GM12872 (cell line): ENCODE measurements around the gene TEAD2.

ENCODE experiments used
- CTCF ChIP-seq: IDR thresholded peaks from 3 replicates; pipeline ENCODE4 v1.5.1; 2011; ENCODE audit warnings: low read depth, mild to moderate bottlenecking, low read length, moderate library complexity; ENCODE audit not compliant: insufficient read depth

TEAD2 gene

DNA sequence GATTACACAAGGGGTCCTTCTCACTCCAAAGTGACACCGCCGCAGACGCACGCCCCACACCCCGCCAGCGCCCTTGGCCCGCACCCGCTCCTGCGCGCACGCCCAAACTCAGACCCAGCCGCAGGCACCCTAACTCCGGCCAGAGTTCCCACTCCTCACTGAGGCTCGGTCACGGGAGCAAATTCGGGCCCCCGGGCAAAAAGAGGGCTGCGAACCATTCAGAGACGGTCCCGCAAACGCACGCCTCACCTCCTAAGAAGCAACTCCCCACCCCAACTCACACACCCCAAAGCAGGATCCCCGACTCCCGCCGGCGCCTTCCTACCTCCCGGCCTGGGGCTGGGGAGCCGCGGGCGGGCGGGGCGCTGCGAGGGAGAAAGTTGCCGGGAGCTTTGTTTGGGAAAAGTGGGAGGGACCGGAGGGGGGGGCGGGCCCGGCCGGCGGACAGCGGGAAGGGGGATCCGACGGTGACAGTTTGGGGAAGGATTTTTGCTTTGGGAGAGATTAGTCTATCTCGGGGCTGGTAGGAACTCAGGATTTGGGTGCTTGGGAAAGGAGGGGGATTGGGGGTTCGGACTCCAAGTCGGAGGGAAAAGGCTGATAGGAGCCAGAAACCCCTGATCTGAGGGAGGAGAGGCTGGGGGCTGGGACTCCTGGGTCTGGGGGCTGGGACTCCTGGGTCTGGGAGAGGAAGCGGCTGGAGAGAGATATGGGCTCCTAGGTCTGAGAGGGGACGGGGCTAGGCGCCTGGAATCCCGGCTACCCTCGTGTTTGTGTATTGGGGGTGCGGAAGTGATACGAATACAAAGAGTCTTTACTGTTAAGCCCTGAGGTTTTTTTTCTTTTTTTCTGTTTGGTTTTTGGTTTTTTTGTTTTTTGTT is at the start of gene TEAD2:
TSS of gene TEAD2 (minus strand) at position 369 of the 881 bp plus-strand sequence. CDS start 2,341 bp downstream, outside the sequence.
- no peak for TF ChIP-seq CTCF

- no peak for TF ChIP-seq CTCF
Measured at GRCh38 chr19:49411681-49412326, 49.6 kb upstream of the TEAD2 start.

GRCh38 chr19:49409441-49410029 is 47.3 kb upstream of the TEAD2 start:
- no peak for TF ChIP-seq CTCF

GRCh38 chr19:49408816-49409440 is 46.7 kb upstream of the TEAD2 start:
- TF ChIP-seq CTCF, result no peak

- TF ChIP-seq CTCF, result no peak
Measured at GRCh38 chr19:49407482-49408015, 45.3 kb upstream of the TEAD2 start.

DNA sequence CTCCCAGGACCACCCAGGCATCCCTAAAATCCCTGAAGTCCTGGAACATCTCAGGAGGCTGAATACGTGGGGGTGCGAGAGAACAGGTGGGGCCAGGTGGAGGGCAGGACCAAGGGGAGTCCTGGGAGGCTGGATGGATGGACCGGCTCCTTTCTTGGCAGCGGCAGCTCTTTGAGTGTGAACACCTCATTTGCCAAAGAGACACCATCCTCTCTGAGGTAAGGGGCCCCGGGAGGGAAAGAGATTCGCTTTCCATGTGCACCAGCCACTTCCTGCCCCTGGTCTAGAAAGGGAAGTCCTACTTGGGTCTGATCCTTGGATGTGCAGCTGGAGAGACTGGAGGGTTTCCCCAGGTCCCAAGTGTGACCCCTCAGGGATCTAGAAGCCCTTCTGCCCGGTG is 44.9 kb upstream of the TEAD2 start:
- no peak for TF ChIP-seq CTCF
